ENCODE data around the gene ACO2.
A peak's percentile ranks its signal among the peaks of the same experiment; 100 is the strongest.

Gene ACO2

DNA sequence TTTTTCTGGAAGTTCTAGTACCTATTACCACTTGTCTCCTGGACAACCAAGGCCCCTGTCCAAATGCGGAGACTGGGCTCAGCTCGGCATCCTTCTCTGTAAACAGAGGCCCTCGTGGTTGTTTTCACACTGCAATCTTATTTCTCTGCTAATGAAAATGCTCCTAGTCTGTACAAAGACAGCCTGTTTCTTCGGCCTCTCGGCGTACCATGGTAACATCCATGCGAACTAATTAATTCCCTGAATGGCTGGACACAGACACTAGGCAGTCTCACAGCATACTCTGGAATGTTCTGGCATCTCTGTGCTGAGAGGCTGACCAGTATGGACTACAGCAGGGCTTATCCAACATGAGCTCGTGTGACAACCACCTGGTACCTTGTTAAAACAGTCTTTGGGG is 69.7 kb downstream of the ACO2 start:
- H3K36me3 ChIP-seq (ENCODE audit: insufficient read depth, low read length) = peaks cover 32% of the 10 kb centered on the region
- no peaks in the 10 kb centered on the region for H3K9me3 ChIP-seq (ENCODE audit: insufficient read depth, low read depth, low read length)
- no peaks in the 10 kb centered on the region for H3K27me3 ChIP-seq (ENCODE audit: insufficient read depth, low read length)
- H3K27ac ChIP-seq (ENCODE audit: low read depth, low read length) = no peak overlapping the region
- WGBS = 93% methylated on average over 8 of the region's 8 CpGs
- no peak overlapping the region for H3K4me3 ChIP-seq (ENCODE audit: low read length)
- no peak overlapping the region for H3K9ac ChIP-seq (ENCODE audit: low read depth, low read length)
- no peaks in the 10 kb centered on the region for H3K4me1 ChIP-seq (ENCODE audit: insufficient read depth, low read length)

- peaks cover 32% of the 10 kb centered on the region for H3K36me3 ChIP-seq (ENCODE audit: insufficient read depth, low read length)
These were observed 70.5 kb downstream of the ACO2 start for GRCh38 chr22:41539146-41540005.

GRCh38 chr22:41540006-41540315 is 71.0 kb downstream of the ACO2 start:
- Histone ChIP-seq H3K9me3 (ENCODE audit: insufficient read depth, low read depth, low read length) (no peaks in the 10 kb centered on the region), H3K36me3 (ENCODE audit: insufficient read depth, low read length) (peaks cover 29% of the 10 kb centered on the region), H3K27me3 (ENCODE audit: insufficient read depth, low read length) (no peaks in the 10 kb centered on the region), H3K27ac (ENCODE audit: low read depth, low read length) (no peak overlapping the region), H3K4me1 (ENCODE audit: insufficient read depth, low read length) (peaks cover 4% of the 10 kb centered on the region), H3K9ac (ENCODE audit: low read depth, low read length) (no peak overlapping the region), H3K4me3 (ENCODE audit: low read length) (no peak overlapping the region)
- WGBS = 96% methylated on average over 3 of the region's 3 CpGs

More at GRCh38 chr22:41539146-41540005, 70.5 kb downstream of the ACO2 start:
- H3K9me3 ChIP-seq (ENCODE audit: insufficient read depth, low read depth, low read length) = no peaks in the 10 kb centered on the region
- H3K27ac ChIP-seq (ENCODE audit: low read depth, low read length) = no peak overlapping the region
- H3K9ac ChIP-seq (ENCODE audit: low read depth, low read length) = no peak overlapping the region
- 95% methylated on average over 13 of the region's 13 CpGs for WGBS
- no peak overlapping the region for H3K4me3 ChIP-seq (ENCODE audit: low read length)
- H3K4me1 ChIP-seq (ENCODE audit: insufficient read depth, low read length) = no peaks in the 10 kb centered on the region
- H3K27me3 ChIP-seq (ENCODE audit: insufficient read depth, low read length) = no peaks in the 10 kb centered on the region

DNA sequence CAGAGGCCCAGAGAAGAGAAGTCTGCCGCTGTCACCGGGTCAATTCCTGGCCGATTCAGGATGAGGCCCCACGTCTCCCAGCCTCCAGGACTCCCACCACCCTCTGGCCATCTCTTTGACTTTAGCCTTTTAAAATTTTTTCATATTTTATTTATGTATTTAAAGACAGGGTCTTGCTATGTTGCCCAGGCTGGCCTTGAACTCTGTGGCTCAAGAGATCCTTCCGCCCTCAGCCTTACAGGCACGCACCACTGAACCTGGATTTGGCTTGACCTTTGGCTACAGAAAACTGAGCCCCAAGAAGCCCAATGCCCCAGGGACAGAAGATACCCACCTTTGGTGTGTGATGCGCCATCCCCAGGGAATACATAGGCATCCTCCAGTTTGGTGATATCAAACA is 71.4 kb downstream of the ACO2 start:
- Histone ChIP-seq H3K9ac (ENCODE audit: low read depth, low read length) (no peak overlapping the region), H3K27me3 (ENCODE audit: insufficient read depth, low read length) (no peaks in the 10 kb centered on the region), H3K9me3 (ENCODE audit: insufficient read depth, low read depth, low read length) (no peaks in the 10 kb centered on the region), H3K27ac (ENCODE audit: low read depth, low read length) (no peak overlapping the region), H3K36me3 (ENCODE audit: insufficient read depth, low read length) (peaks cover 27% of the 10 kb centered on the region), H3K4me3 (ENCODE audit: low read length) (no peak overlapping the region), H3K4me1 (ENCODE audit: insufficient read depth, low read length) (peaks cover 6% of the 10 kb centered on the region)
- WGBS = 96% methylated on average over 7 of the region's 7 CpGs

GRCh38 chr22:41541484-41541883 is 72.6 kb downstream of the ACO2 start:
- no peak overlapping the region for H3K27ac ChIP-seq (ENCODE audit: low read depth, low read length)
- peaks cover 6% of the 10 kb centered on the region for H3K4me1 ChIP-seq (ENCODE audit: insufficient read depth, low read length)
- no peaks in the 10 kb centered on the region for H3K9me3 ChIP-seq (ENCODE audit: insufficient read depth, low read depth, low read length)
- H3K9ac ChIP-seq (ENCODE audit: low read depth, low read length) = no peak overlapping the region
- no peaks in the 10 kb centered on the region for H3K27me3 ChIP-seq (ENCODE audit: insufficient read depth, low read length)
- WGBS = 93% methylated on average over 3 of the region's 3 CpGs
- peaks cover 27% of the 10 kb centered on the region for H3K36me3 ChIP-seq (ENCODE audit: insufficient read depth, low read length)
- H3K4me3 ChIP-seq (ENCODE audit: low read length) = no peak overlapping the region

- H3K27ac ChIP-seq (ENCODE audit: low read depth, low read length) = no peak overlapping the region
- no peaks in the 10 kb centered on the region for H3K9me3 ChIP-seq (ENCODE audit: insufficient read depth, low read depth, low read length)
- peaks cover 6% of the 10 kb centered on the region for H3K4me1 ChIP-seq (ENCODE audit: insufficient read depth, low read length)
- no peak overlapping the region for H3K4me3 ChIP-seq (ENCODE audit: low read length)
- H3K9ac ChIP-seq (ENCODE audit: low read depth, low read length) = no peak overlapping the region
- peaks cover 26% of the 10 kb centered on the region for H3K36me3 ChIP-seq (ENCODE audit: insufficient read depth, low read length)
- 96% methylated on average over 4 of the region's 4 CpGs for WGBS
- no peaks in the 10 kb centered on the region for H3K27me3 ChIP-seq (ENCODE audit: insufficient read depth, low read length)
These were observed 73.3 kb downstream of the ACO2 start for GRCh38 chr22:41542224-41542623.

GRCh38 chr22:41543854-41544670 is 75.1 kb downstream of the ACO2 start, which contains the start of gene POLR3H:
TSS of gene POLR3H (minus strand) at chr22:41544470. CDS start at chr22:41544101, 369 bp downstream.
- Histone ChIP-seq H3K4me3 (ENCODE audit: low read length) (peak within 1 kb of the TSS; percentile 93), H3K9ac (ENCODE audit: low read depth, low read length) (peak within 1 kb of the TSS; percentile 91), H3K4me1 (ENCODE audit: insufficient read depth, low read length) (peaks cover 6% of the 10 kb centered on the region), H3K9me3 (ENCODE audit: insufficient read depth, low read depth, low read length) (no peaks in the 10 kb centered on the region), H3K36me3 (ENCODE audit: insufficient read depth, low read length) (peaks cover 16% of the 10 kb centered on the region; the same call in 1 of the 2 replicates), H3K27me3 (ENCODE audit: insufficient read depth, low read length) (no peaks in the 10 kb centered on the region), H3K27ac (ENCODE audit: low read depth, low read length) (peak within 1 kb of the TSS; percentile 80)
- under 1% methylated on average over 80 of the region's 80 CpGs for WGBS

GRCh38 chr22:41544671-41545476 is 76.0 kb downstream of the ACO2 start:
- Histone ChIP-seq H3K4me1 (ENCODE audit: insufficient read depth, low read length) (peaks cover 6% of the 10 kb centered on the region), H3K4me3 (ENCODE audit: low read length) (peak overlapping the region; percentile 93), H3K27me3 (ENCODE audit: insufficient read depth, low read length) (no peaks in the 10 kb centered on the region), H3K9me3 (ENCODE audit: insufficient read depth, low read depth, low read length) (no peaks in the 10 kb centered on the region), H3K36me3 (ENCODE audit: insufficient read depth, low read length) (peaks cover 11% of the 10 kb centered on the region; the same call in 1 of the 2 replicates), H3K27ac (ENCODE audit: low read depth, low read length) (no peak overlapping the region), H3K9ac (ENCODE audit: low read depth, low read length) (no peak overlapping the region; the same call in 1 of the 2 replicates)
- WGBS = 54% methylated on average over 19 of the region's 21 CpGs

DNA sequence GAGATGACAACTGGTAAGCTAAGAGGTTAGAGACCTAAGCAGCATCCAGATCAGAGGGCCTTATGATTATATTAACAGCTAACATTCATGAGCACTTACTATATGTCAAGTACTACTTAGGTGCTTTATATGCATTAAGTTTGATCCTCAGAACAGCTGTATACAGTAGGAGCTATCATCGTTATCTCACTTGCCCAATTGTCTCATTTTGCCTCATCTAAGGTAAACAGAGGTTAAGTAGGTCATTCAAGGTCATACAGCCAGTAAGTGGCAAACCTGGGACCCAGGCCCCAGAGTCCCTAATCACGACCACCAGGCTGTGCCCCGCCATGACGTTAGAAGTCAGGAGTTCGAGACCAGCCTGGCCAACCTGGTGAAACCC is 79.9 kb downstream of the ACO2 start:
- peaks cover 6% of the 10 kb centered on the region for H3K4me1 ChIP-seq (ENCODE audit: insufficient read depth, low read length)
- 95% methylated on average over 5 of the region's 5 CpGs for WGBS
- H3K9me3 ChIP-seq (ENCODE audit: insufficient read depth, low read depth, low read length) = no peaks in the 10 kb centered on the region
- no peak overlapping the region for H3K27ac ChIP-seq (ENCODE audit: low read depth, low read length)
- no peaks in the 10 kb centered on the region for H3K36me3 ChIP-seq (ENCODE audit: insufficient read depth, low read length)
- no peak overlapping the region for H3K9ac ChIP-seq (ENCODE audit: low read depth, low read length)
- no peak overlapping the region for H3K4me3 ChIP-seq (ENCODE audit: low read length)
- H3K27me3 ChIP-seq (ENCODE audit: insufficient read depth, low read length) = no peaks in the 10 kb centered on the region

DNA sequence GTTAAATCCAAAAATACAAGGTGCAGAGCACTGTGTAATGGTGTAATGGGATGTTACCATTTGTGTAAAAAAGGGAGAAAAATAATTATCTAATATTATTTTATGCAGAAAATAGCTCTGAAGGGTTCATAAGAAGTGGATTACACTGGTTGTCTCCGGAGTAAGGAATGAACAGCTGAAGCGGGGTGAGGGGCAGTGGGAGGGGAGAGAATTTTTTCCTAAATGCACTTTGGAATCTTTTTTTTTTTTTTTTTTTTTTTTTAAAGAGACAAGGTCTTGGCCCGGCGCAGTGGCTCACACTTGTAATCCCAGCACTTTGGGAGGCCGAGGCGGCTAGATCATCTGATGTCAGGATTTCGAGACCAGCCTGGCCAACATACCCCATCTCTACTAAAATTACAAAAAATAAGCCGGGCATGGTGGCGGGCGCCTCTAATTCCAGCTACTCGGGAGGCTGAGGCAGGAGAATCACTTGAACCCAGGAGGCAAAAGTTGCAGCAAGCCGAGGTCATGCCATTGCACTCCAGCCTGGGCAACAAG is 82.1 kb downstream of the ACO2 start:
- Histone ChIP-seq H3K36me3 (ENCODE audit: insufficient read depth, low read length) (no peaks in the 10 kb centered on the region), H3K4me3 (ENCODE audit: low read length) (no peak overlapping the region), H3K9ac (ENCODE audit: low read depth, low read length) (no peak overlapping the region), H3K9me3 (ENCODE audit: insufficient read depth, low read depth, low read length) (no peaks in the 10 kb centered on the region), H3K27ac (ENCODE audit: low read depth, low read length) (no peak overlapping the region), H3K27me3 (ENCODE audit: insufficient read depth, low read length) (no peaks in the 10 kb centered on the region), H3K4me1 (ENCODE audit: insufficient read depth, low read length) (no peaks in the 10 kb centered on the region)
- 92% methylated on average over 12 of the region's 12 CpGs for WGBS

Data from HUES64 (cell line).